ENCODE results near the gene LAMC3.

- TF ChIP-seq PBX2 (CRISPR knock-in tag; IDR thresholded peaks at IDR 0.05; ENCODE audit: low read depth) (no peak), PBX2 (tag; conservative IDR thresholded peaks at IDR 0.05; ENCODE audit: low read depth) (no peak), POLR2A (conservative IDR thresholded peaks at IDR 0.05) (no peak), SMAD4 (CRISPR knock-in tag; conservative IDR thresholded peaks at IDR 0.05) (no peak), EGR1 (conservative IDR thresholded peaks at IDR 0.05) (no peak)
Observed at GRCh38 chr9:131126059-131126426, 117.1 kb downstream of the LAMC3 start.

All from K562 (cell line).